Gastroesophageal sphincter (tissue), 4 donors: ENCODE results near the gene PSMB7. TPM values are rescaled to one million over a fixed set of nuclear protein-coding genes. Genes with fewer than 3 reads are reported as not detected.

Experiments used
- ATAC-seq: fragments of 150-250 bp; one replicate; pipeline ENCODE4 v1.9.1; 2016; ENCODE audit warnings: mild to moderate bottlenecking, moderate library complexity
- H3K27ac ChIP-seq, 4 donors: fragments of 200-600 bp; sonication (generic) in 3 of 4; 1 replicate in 3 of 4; 2 replicates in 1 of 4; pipeline ENCODE4 v1.5.1; 2016 to 2019
- H3K27me3 ChIP-seq: fragments of 200-600 bp; sonication (generic); one replicate; pipeline ENCODE4 v1.5.1; 2019
- H3K36me3 ChIP-seq, 2 donors: fragments of 200-600 bp; sonication (generic); one replicate each; pipeline ENCODE4 v1.5.1; 2019; ENCODE audit warnings: control low read depth in 1 of 2
- H3K4me1 ChIP-seq, 3 donors: fragments of 200-600 bp; sonication (generic); 1 replicate in 2 of 3; 2 replicates in 1 of 3; pipeline ENCODE4 v1.5.1; 2016 to 2019; ENCODE audit warnings: control low read depth in 2 of 3
- H3K4me3 ChIP-seq, 2 donors: fragments of 200-600 bp; sonication (generic); one replicate each; pipeline ENCODE4 v1.5.1; 2019; ENCODE audit warnings: mild to moderate bottlenecking in 1 of 2, moderate library complexity in 1 of 2
- H3K9me3 ChIP-seq, 3 donors: fragments of 200-600 bp; sonication (generic); one replicate each; pipeline ENCODE4 v1.5.1; 2017 to 2019; ENCODE audit warnings: control low read depth in 2 of 3
- CTCF ChIP-seq, 4 experiments: fragments of 200-600 bp in 2 of 4; fragments of 450-650 bp in 2 of 4; sonication (generic) in 1 of 4; IDR thresholded peaks; one replicate each; pipeline ENCODE4 v1.5.1; 2017 to 2019; ENCODE audit warnings: antibody characterized with exemption in 4 of 4, mild to moderate bottlenecking in 2 of 4, moderate library complexity in 2 of 4
- EP300 ChIP-seq: sonication (generic); formaldehyde crosslinking; IDR thresholded peaks from one replicate; pipeline ENCODE4 v1.6.1; 2017; ENCODE audit warnings: antibody characterized with exemption, mild to moderate bottlenecking
- POLR2A ChIP-seq, 2 donors: fragments of 450-650 bp; IDR thresholded peaks; one replicate each; pipeline ENCODE4 v1.6.1; 2017; ENCODE audit warnings: antibody characterized with exemption in 2 of 2, mild to moderate bottlenecking in 2 of 2, moderate library complexity in 1 of 2
- POLR2AphosphoS5 ChIP-seq: sonication (generic); formaldehyde crosslinking; IDR thresholded peaks from one replicate; pipeline ENCODE4 v1.6.1; 2017; ENCODE audit warnings: antibody characterized with exemption
- WGBS, 2 donors: methylation state at CpG; one replicate each; pipeline ENCODE4 v1.1.5; 2018; ENCODE audit warnings: low coverage in 1 of 2; 5-methylcytosine and 5-hydroxymethylcytosine counted together
- total RNA-seq, 4 donors: library from RNA; depleted of rRNA; stranded (reverse); fragments of >200 nt; gene quantifications; one replicate each; pipeline ENCODE4 v1.1.0, GENCODE V29; 2016

Gene PSMB7
- total RNA-seq, 4 donors from 2014 or later: 116 to 152 (median 144) TPM

DNA sequence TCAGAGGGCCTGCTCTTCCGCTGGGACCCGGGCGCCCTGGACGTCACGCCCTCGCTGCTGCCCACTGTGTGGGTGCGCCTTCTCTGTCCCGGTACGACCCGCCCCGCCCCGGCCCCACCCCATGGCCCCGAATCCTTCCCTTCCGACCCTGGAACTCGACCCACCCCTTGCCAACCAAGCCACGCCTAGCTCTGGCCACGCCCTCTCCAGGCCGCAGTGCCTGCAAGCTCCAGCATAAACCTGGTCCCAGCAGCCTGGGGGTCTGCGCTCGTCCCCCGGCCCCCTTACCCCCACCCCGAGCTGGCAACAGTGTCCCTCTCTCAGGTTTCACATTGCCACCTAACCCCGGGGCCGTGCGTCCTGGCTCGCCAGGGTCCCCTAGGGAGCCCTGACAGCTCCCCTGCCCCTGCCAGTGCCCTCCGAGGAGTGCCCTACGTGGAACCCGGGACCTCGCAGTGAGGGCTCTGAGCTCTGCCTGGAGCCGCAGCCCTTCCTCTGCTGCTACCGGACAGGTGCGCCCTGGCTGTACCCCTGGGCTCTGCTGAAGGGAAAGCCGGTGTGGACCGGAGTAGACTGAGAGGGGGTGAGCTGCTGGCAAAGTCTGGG lies 38.4 kb upstream of the PSMB7 start:
- H3K36me3 ChIP-seq: no peaks in the 10 kb centered on the region
- peaks cover 59% of the 10 kb centered on the region for H3K27me3 ChIP-seq
- WGBS, 2 donors: no CpG with 5 or more reads among the region's 35 CpGs
- TF ChIP-seq CTCF (IDR thresholded peaks at IDR 0.05) (no peak), EP300 (no peak), POLR2AphosphoS5 (no peak), POLR2A (IDR thresholded peaks at IDR 0.05) (no peak)
- peaks cover 0 to 7% (median 0%) of the 10 kb centered on the region in 3 donors for H3K9me3 ChIP-seq
- peaks cover 0 to 24% (median 0%) of the 10 kb centered on the region in 3 donors for H3K4me1 ChIP-seq
- H3K4me3 ChIP-seq: peak overlapping the region in 1 of 2 donors; percentile 8
- no peak overlapping the region for H3K27ac ChIP-seq
- no peak for ATAC-seq

- Histone ChIP-seq H3K27ac (no peak overlapping the region), H3K9me3 (peaks cover 0 to 7% (median 0%) of the 10 kb centered on the region in 3 donors), H3K4me1 (peaks cover 0 to 24% (median 0%) of the 10 kb centered on the region in 3 donors), H3K36me3 (no peaks in the 10 kb centered on the region), H3K4me3 (peak overlapping the region in 1 of 2 donors; percentile 8), H3K27me3 (peaks cover 66% of the 10 kb centered on the region)
- TF ChIP-seq CTCF (IDR thresholded peaks at IDR 0.05): no peak
- no CpG with 5 or more reads among the region's 85 CpGs for WGBS, 2 donors
- ATAC-seq: no peak
These were observed 37.8 kb upstream of the PSMB7 start for GRCh38 chr9:124452841-124453585.

GRCh38 chr9:124452326-124452725 lies 37.1 kb upstream of the PSMB7 start:
- WGBS, 2 donors: 67 to 100% methylated on average over 2 of the region's 19 CpGs
- H3K27me3 ChIP-seq: peaks cover 70% of the 10 kb centered on the region
- no peak for ATAC-seq
- no peaks in the 10 kb centered on the region for H3K36me3 ChIP-seq
- H3K4me1 ChIP-seq: peaks cover 0 to 24% (median 0%) of the 10 kb centered on the region in 3 donors
- peaks cover 0 to 7% (median 0%) of the 10 kb centered on the region in 3 donors for H3K9me3 ChIP-seq
- H3K27ac ChIP-seq: no peak overlapping the region
- TF ChIP-seq POLR2A (IDR thresholded peaks at IDR 0.05) (no peak), CTCF (IDR thresholded peaks at IDR 0.05) (no peak), POLR2AphosphoS5 (no peak), EP300 (no peak)
- no peak overlapping the region for H3K4me3 ChIP-seq

- peaks cover 0 to 24% (median 0%) of the 10 kb centered on the region in 3 donors for H3K4me1 ChIP-seq
- no peak for TF ChIP-seq CTCF (IDR thresholded peaks at IDR 0.05)
- TF ChIP-seq POLR2A (IDR thresholded peaks at IDR 0.05): no peak
- TF ChIP-seq EP300: no peak
- no peak for TF ChIP-seq POLR2AphosphoS5
- H3K27me3 ChIP-seq: peaks cover 82% of the 10 kb centered on the region
- no peaks in the 10 kb centered on the region for H3K36me3 ChIP-seq
- WGBS, 2 donors: 60 to 70% methylated on average over 2 to 7 of the region's 19 CpGs
- ATAC-seq: no peak
- peaks cover 0 to 7% (median 0%) of the 10 kb centered on the region in 3 donors for H3K9me3 ChIP-seq
- H3K4me3 ChIP-seq: no peak overlapping the region
- H3K27ac ChIP-seq: no peak overlapping the region
These were observed 35.9 kb upstream of the PSMB7 start for GRCh38 chr9:124450931-124451661.
